NCI-H2107 (cell line): ENCODE results near the gene UFD1.

Experiments used
- DNase-seq: peaks from one replicate; lab custom pipeline; 2025; lab: John Stamatoyannopoulos, UW

UFD1 gene

GRCh38 chr22:19424186-19424500 is 54.9 kb downstream of the UFD1 start:
- no peak for DNase-seq

- no peak for DNase-seq
Observed at GRCh38 chr22:19422440-19423301, 56.3 kb downstream of the UFD1 start.

GRCh38 chr22:19420321-19420720 is 58.7 kb downstream of the UFD1 start:
- no peak for DNase-seq

GRCh38 chr22:19419464-19420178 is 59.4 kb downstream of the UFD1 start:
- no peak for DNase-seq

GRCh38 chr22:19419086-19419463 is 59.9 kb downstream of the UFD1 start:
- no peak for DNase-seq

GRCh38 chr22:19412923-19413322 is 66.1 kb downstream of the UFD1 start:
- no peak for DNase-seq

GRCh38 chr22:19412478-19412877 is 66.5 kb downstream of the UFD1 start:
- DNase-seq, result no peak

GRCh38 chr22:19411690-19412045 is 67.3 kb downstream of the UFD1 start:
- no peak for DNase-seq

- no peak for DNase-seq
Observed at GRCh38 chr22:19410941-19411689, 67.9 kb downstream of the UFD1 start.

GRCh38 chr22:19407649-19408606 is 71.1 kb downstream of the UFD1 start:
- no peak for DNase-seq

GRCh38 chr22:19406846-19407245 is 72.1 kb downstream of the UFD1 start:
- no peak for DNase-seq

GRCh38 chr22:19406281-19406811 is 72.6 kb downstream of the UFD1 start:
- no peak for DNase-seq

- DNase-seq, result no peak
Observed at GRCh38 chr22:19405652-19406051, 73.3 kb downstream of the UFD1 start.

- no peak for DNase-seq
Observed at GRCh38 chr22:19405133-19405532, 73.9 kb downstream of the UFD1 start.

- DNase-seq, result no peak
Observed at GRCh38 chr22:19404676-19405075, 74.3 kb downstream of the UFD1 start.

GRCh38 chr22:19402642-19403191 is 76.3 kb downstream of the UFD1 start:
- DNase-seq, result no peak

- DNase-seq, result no peak
Observed at GRCh38 chr22:19401483-19401882, 77.5 kb downstream of the UFD1 start.

- no peak for DNase-seq
Observed at GRCh38 chr22:19400881-19401280, 78.1 kb downstream of the UFD1 start.
